Renal cortex interstitium (tissue), 15 donors: ENCODE data around the gene FFAR2. TPM values are rescaled to one million over a fixed set of nuclear protein-coding genes. Genes with fewer than 3 reads are reported as not detected.
"Not testable (repeated sequence)": the region's sequence is repeated elsewhere in the genome, so short reads cannot be mapped to it uniquely, and the experiment has no call there.

Source experiments
- DNase-seq, 11 donors: peaks; one replicate each; pipeline ENCODE4 v3.0.0-alpha.2; 2013; ENCODE audit warnings: low read depth in 9 of 11, low spot score in 4 of 11; ENCODE audit errors: extremely low read depth in 1 of 11
- long read RNA-seq, 16 experiments: transcript quantifications; one replicate each; lab custom pipeline, GENCODE V29; 2026
- polyA plus RNA-seq, 3 donors: library from polyadenylated mRNA; unstranded; fragments of 120-200 nt; gene quantifications; one replicate each; pipeline ENCODE4 v1.2.1, GENCODE V29; 2013; ENCODE audit not compliant: insufficient read length in 3 of 3

Gene FFAR2
- polyA plus RNA-seq, result under 1 TPM; 0.32 to 0.84 (median 0.55) TPM
- long read RNA-seq, donor 1, result 0 reads
- long read RNA-seq, donor 2, result 0 reads
- long read RNA-seq, donor 3, result 0 reads
- long read RNA-seq, donor 4, partial matches to known transcripts, result 0 of 1 reads
- long read RNA-seq, donor 4, other reads (novel, unspliced or antisense), result 0 of 1 reads
- long read RNA-seq, donor 5, result 0 reads
- long read RNA-seq, donor 6, partial matches to known transcripts, result 0 of 1 reads
- long read RNA-seq, donor 6, other reads (novel, unspliced or antisense), result 0 of 1 reads
- long read RNA-seq, donor 7, result 0 reads
- long read RNA-seq, donor 8, result 0 reads
- long read RNA-seq, donor 9, result 0 reads
- long read RNA-seq, donor 10, result 0 reads
- long read RNA-seq, donor 11, result 0 reads
- long read RNA-seq, donor 12, result 0 reads
- long read RNA-seq, donor 13, partial matches to known transcripts, result 0 of 2 reads
- long read RNA-seq, donor 13, other reads (novel, unspliced or antisense), result 0 of 2 reads
- long read RNA-seq, donor 14, result 0 reads
- long read RNA-seq, donor 15, result 0 reads
- long read RNA-seq, donor 16, result 0 reads

DNA sequence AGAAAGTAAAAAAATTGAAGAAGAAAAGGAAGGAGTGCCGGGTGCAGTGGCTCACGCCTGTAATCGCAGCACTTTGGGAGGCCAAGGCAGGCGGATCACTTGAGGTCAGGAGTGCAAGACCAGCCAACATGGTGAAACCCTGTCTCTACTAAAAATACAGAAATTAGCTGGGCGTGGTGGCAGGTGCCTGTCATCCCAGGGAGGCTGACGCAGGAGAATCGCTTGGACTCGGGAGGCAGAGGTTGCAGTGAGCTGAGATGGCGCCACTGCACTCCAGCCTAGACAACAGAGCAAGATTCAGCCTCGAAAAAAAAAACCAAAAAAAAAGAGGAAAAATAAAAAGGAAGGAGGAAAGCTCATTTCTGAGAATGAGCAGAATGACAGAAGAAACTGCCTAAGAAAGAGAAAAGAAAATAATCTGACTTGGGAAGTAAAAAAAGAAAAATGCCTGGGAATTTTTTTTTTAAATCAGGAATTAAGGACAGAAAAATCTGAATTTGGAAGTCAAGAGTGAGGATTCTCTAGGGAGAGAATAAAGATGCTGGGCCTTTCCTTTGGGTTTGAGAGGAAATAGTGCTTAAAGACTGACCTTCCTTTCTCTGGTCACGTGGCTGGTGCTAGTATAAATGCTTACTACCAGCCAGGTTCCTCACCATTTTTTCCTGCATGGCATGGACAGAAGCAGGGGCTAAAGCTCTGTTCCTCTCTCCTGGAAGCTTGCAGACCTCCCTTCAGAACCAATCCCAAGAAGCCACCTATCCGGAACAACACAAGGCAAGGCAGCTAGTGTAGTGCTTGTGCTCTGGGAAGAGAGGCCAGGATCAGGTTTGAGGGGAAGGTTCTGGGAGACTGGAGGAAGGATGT is at the start of gene FFAR2:
Gene FFAR2 (plus strand): TSS at position 652 of the 864 bp plus-strand sequence. CDS start 1,458 bp downstream, outside the sequence.
- DNase-seq, result no peak

- no peak for DNase-seq
Measured at GRCh38 chr19:35398570-35398969, 49.5 kb upstream of the FFAR2 start.

DNA sequence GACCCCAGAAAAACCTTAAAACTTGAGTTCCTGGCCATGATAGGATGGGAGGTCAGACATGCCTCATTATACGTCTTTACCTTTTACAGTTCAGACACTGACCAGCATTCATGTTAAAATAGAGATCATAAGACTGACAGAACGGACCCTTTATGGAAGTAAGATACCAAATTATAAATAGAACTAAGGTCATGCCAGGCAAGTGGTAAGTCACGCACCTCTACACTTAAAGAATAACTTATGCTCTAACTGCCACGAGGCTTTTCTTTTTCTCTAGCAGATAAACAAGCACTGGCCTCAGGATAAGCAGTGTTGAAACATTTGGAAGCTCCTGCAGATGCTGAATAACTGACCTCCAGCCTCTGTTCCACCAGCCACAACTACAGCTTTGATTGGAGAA is 48.8 kb upstream of the FFAR2 start:
- no peak for DNase-seq

DNA sequence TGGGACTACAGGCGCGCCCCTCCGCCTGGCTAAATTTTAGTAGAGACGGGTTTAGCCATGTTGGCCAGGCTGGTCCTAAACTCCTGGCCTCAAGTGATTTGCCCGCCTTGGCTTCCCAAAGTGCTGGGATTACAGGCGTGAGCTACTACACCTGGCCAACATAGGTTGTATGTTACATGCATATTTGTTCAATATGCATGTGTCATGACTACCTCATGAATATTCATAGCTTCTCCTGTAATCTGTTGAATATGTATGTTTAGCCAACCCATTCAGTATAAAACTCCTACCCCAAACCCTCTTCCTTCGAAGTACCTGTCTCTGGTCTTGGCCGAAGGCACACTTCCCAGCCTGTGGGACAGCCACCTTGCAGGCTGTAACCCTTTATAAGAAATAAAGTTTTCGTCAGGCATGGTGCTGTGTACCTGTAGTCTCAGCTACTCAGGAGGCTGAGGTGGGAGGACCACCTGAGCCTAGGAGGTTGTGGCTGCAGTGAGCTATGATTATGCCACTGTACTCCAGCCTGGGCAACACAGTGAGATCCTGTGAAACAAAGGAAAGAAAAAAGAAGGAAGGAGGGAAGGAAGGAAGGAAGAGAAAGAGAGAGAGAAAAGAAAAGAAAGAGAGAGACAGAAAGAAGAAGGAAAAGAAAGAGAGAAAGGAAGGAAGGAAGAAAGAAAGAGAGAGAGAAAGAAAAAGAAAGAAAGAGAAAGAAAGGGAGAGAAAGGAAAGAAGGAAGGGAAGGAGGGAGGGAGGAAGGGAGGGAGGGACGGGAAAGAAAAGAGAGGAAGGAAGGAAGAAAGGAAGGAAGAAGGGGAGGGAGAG is 47.9 kb upstream of the FFAR2 start:
- no peak for DNase-seq

DNA sequence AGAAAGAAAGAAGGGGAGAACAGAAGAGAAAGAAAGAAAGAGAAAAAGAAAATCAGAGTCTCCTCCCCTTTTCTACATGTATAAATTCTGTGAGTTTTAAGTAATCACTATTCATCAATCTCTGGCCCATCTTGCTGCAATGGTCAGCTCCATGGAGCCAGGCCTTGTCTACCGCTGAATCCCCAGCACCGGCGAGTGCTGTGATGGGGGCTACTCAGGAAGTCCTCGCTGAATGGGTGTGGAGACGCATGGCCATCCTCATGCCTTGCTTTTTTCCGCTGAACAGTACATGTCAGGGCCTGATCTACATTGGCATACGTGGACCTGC is 47.3 kb upstream of the FFAR2 start:
- no peak for DNase-seq

DNA sequence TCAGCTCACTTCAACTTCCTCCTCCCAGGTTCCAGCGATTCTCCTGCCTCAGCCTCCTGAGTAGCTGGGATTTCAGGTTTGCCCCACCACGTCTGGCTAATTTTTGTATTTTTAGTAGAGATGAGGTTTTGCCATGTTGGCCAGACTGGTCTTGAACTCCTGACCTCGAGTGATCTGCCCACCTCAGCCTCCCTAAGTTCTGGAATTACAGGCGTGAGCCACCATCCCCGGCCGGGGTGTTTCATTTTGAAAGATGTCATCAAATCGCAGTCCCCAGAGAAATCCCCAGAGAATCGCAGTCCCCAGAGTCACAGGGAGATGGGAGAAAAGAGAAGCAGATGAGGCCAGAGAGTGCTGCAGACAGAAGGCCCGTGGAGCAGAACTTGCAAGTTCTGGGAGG is 46.6 kb upstream of the FFAR2 start:
- not testable (repeated sequence) for DNase-seq

DNA sequence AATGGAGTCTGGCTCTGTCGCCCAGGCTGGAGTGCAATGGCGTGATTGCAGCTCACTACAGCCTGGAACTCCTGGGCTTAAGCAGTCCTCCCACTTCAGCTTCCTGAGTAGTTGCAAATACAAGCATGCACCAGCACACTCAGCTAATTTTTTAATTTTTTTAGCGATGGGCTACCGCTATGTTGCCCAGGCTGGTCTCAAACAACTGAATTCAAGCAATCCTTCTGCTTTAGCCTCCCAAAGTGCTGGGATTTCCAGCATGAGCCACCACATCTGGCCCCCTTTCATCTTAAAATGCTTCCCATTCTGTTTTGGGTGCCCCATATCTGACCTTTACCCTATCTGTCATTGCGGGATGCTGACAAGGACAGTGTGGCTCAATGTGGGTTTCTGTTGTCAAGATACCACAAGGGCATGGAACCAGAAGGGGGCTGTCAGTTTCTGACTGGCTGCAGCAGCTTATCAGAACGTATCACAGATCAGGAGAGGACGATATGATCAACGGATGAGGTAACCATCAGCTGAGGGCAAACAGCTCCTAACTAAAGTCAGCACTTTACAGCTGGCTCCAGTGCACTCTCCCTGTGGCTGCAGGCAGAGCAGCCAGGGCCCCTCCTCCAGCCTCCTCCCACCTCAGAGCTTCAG is 44.8 kb upstream of the FFAR2 start:
- no peak for DNase-seq

DNA sequence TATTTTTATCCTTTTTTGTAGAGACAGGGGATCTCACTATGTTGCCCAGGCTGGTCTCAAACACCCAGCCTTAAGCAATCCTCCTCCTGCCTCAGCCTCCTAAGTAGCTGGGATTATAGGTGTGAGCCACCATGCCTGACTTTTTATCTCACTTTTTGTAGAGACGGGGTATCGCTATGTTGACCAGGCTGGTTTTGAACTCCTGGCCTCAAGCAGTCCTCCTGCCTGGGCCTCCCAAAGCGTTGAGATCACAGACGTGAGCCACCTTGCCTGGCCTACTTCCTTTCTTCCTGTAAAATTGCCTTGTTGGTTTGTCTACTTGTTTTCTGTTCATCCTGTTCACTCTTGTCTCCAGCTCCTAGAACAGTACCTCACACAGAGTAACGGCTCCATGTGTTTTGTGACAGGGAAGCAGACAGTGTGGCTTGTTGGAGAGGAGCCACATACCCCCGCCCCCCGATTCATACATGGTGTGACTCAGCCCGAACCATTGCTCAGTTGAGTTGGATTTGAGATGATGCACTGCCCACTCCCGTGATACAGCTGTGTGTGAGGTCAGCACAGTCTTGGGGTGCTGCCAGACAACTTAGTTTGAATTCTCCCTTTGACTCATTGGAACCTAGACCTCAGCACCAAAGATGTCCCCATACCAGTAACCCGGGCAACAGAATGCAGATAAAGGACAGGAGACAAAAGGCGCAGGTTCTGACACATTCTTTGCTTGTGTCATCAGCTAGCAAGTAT is 43.0 kb upstream of the FFAR2 start:
- DNase-seq, result no peak

DNA sequence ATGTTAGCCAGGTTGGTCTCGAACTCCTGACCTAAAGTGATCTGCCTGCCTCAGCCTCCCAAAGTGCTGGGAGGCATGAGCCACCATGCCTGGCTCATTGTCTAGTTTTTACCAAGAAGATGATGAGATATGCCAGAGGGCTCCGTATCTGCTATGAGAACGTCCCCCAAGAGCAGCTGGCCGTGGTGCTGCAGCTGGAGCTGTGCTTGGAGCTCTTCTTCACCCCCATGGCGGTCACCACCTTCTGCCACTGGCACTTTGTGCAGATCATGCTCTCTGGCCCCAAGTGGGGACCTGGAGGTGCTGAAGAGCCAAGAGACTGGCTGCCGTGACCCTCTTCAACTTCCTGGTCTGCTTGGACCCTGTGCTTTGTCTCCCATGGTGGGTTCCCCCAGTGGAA is 40.4 kb upstream of the FFAR2 start:
- DNase-seq, result no peak

- no peak for DNase-seq
Measured at GRCh38 chr19:35408284-35409171, 39.5 kb upstream of the FFAR2 start.

- DNase-seq, result no peak
Measured at GRCh38 chr19:35409191-35409590, 38.9 kb upstream of the FFAR2 start.

GRCh38 chr19:35410487-35410886 is 37.6 kb upstream of the FFAR2 start:
- no peak for DNase-seq

GRCh38 chr19:35414442-35414841 is 33.6 kb upstream of the FFAR2 start:
- DNase-seq, result no peak

GRCh38 chr19:35416331-35416730 is 31.7 kb upstream of the FFAR2 start:
- no peak for DNase-seq

DNA sequence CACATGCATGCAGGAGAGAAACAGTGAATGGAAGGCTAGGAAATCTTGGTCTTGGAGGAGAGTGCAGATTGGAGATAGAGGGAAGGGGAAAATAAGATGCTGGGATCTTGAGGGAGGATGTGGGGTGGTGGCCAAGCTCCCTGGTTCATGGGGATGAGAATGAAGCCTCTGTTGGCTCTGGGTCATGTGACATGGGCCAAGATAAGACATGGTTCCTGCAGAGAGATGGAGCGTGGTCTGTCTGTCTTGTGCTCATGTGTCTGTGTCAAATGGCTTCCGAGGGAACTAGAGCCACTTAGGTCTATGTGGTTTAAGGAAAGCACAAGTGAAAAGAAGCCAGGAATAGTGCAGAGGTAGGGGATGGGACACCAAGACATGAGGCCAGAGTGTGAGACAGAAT is 30.8 kb upstream of the FFAR2 start:
- no peak for DNase-seq

DNA sequence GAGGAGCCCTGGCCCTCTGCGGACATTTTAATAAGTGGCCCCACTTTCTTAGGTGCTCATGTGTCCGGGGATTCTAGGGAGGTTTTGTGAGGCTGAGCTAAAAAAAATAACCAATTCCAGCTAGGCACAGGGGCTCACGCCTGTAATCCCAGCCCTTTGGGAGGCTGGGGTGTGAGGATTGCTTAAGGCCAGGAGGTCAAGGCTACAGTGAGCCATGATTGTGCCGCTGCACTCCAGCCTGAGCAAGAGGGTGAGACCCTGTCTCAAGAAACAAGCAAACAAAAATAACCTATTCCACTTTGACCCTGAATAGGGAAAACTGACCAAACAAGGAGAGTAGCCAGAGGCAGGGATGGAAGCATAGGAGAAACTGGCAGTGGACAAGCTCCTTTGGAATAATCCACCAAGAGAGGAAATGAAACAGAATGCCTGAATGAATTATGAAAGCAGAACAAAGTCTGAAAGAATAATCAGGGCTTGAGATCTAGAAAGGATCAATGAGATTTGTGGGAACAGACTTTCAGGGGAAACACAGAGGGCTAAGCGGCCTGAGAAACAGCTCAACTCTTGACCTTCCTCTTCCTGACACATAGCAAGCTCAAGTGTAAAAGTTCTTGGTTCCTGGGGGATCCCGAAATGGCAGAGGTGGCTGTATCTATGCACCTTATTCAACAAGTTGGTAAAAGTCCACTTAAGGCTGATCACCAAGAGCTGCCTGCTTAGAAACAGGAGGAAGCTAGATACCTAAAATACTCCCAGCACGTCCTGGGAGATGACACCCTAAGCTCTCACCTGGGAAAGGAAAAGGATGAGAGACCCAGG is 30.1 kb upstream of the FFAR2 start:
- DNase-seq, result no peak
